ENCODE data around the gene HECTD2.
"Not testable (repeated sequence)": the region's sequence is repeated elsewhere in the genome, so short reads cannot be mapped to it uniquely, and the experiment has no call there.

Gene HECTD2

GRCh38 chr10:91545384-91545783 lies 135.2 kb downstream of the HECTD2 start:
- no peak for DNase-seq

GRCh38 chr10:91545838-91546237 lies 135.7 kb downstream of the HECTD2 start:
- DNase-seq, result no peak

- DNase-seq, result no peak
Observed at GRCh38 chr10:91549262-91549661, 139.1 kb downstream of the HECTD2 start.

GRCh38 chr10:91550021-91550420 lies 139.9 kb downstream of the HECTD2 start:
- no peak for DNase-seq

- no peak for DNase-seq
Observed at GRCh38 chr10:91551856-91552255, 141.7 kb downstream of the HECTD2 start.

GRCh38 chr10:91552274-91553095 lies 142.3 kb downstream of the HECTD2 start:
- no peak for DNase-seq

GRCh38 chr10:91555455-91555854 lies 145.3 kb downstream of the HECTD2 start:
- no peak for DNase-seq

GRCh38 chr10:91556691-91557566 lies 146.8 kb downstream of the HECTD2 start:
- no peak for DNase-seq

- DNase-seq, result no peak
Observed at GRCh38 chr10:91557651-91558111, 147.5 kb downstream of the HECTD2 start.

GRCh38 chr10:91558473-91558872 lies 148.3 kb downstream of the HECTD2 start:
- no peak for DNase-seq

- no peak for DNase-seq
Observed at GRCh38 chr10:91559169-91559568, 149.0 kb downstream of the HECTD2 start.

GRCh38 chr10:91559750-91560149 lies 149.6 kb downstream of the HECTD2 start:
- DNase-seq, result no peak

GRCh38 chr10:91560827-91561226 lies 150.7 kb downstream of the HECTD2 start:
- not testable (repeated sequence) for DNase-seq

GRCh38 chr10:91562839-91563581 lies 152.9 kb downstream of the HECTD2 start:
- DNase-seq, result no peak

GRCh38 chr10:91564026-91564425 lies 153.9 kb downstream of the HECTD2 start:
- DNase-seq, result no peak
